Erythroblast (primary cell): ENCODE data around the gene GMDS.

ENCODE experiments used
- GATA1 ChIP-seq: IDR thresholded peaks from 2 replicates; pipeline ENCODE4 v1.6.1; 2011; ENCODE audit warnings: low read depth, mild to moderate bottlenecking, control low read depth, low read length, moderate library complexity
- POLR2A ChIP-seq: IDR thresholded peaks from 2 replicates; pipeline ENCODE4 v1.6.1; 2011; ENCODE audit warnings: mild to moderate bottlenecking, low read length

GRCh38 chr6:1615853-1616420, 629.5 kb downstream of the GMDS start:
- TF ChIP-seq POLR2A = no peak
- TF ChIP-seq GATA1 = no peak
